GM21723 (cell line): ENCODE data around the gene DNTT.

Experiments
- ATAC-seq: cut with Tn5 transposase; IDR thresholded peaks from one replicate; pipeline ENCODE4 v1.9.1; 2021; ENCODE audit warnings: mild to moderate bottlenecking, moderate library complexity; ENCODE audit not compliant: unreplicated experiment

The DNTT gene

GRCh38 chr10:96374985-96375830, 71.0 kb downstream of the DNTT start:
- ATAC-seq: peak; percentile 76

DNA sequence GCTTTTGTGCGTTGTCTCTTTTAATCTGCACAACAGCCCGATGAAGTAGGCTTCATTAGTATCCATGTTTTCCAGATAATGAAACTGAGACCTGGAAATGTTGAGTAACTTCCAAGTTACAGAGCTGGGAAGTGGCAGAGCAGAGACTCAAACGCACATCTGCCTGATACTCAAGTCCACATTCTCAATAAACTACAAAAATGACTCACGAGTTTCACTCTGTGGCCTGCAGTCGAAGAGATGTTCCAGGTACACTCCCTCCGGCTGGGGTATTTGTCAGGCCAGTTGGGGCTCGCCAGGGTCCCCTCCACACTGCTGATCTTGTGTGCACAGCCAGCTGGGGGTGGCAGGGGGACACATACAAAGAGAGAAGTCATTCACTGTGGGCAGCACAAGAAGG, 72.2 kb downstream of the DNTT start:
- peak; percentile 47 for ATAC-seq

DNA sequence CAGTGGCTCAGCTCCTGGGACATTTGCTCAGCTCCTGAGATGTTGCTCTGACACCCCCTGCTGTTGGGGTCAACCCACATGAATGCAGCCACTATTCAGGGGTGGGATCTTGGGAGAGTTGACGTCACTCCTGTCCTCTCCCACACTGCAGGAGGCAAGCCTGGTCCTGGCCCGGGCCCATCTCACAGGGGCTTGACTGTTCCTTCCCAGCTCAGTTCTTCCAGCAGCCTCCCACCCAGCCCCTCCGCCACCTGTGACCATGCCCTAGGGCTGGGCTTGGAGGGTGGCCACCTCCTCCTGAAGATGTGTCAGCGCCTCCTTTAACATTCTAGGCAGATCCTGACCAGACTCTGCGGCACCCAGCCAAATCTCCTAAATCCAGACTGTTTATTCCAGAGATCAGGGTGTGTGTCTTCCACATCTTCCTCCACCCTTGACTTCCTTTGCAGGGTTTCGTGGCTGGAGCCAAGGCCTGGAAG, 73.6 kb downstream of the DNTT start:
- no peak for ATAC-seq

- ATAC-seq: no peak
Measured at GRCh38 chr10:96378741-96379140, 74.5 kb downstream of the DNTT start.

GRCh38 chr10:96379758-96380157, 75.5 kb downstream of the DNTT start:
- no peak for ATAC-seq

DNA sequence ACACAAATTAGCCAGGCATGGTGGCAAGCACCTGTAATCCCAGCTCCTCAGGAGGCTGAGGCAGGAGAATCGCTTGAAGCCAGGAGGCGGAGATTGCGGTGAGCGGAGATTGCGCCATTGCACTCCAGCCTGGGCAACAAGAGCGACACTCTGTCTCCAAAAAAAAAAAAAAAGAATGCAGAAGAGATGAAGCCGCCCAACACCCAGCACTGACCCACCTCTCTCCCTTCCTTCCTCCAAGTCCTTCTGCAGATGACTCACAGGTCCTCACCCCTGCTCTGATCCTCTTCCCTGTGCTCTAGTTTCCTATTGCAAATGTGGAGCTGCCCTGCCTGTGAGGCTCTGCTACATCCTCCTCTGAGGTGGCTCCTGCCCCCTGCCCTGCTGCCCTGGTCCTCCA, 76.6 kb downstream of the DNTT start:
- no peak for ATAC-seq

- no peak for ATAC-seq
Measured at GRCh38 chr10:96384506-96384905, 80.3 kb downstream of the DNTT start.

- ATAC-seq: no peak
Measured at GRCh38 chr10:96387161-96387560, 82.9 kb downstream of the DNTT start.

- ATAC-seq: no peak
Measured at GRCh38 chr10:96387601-96388000, 83.4 kb downstream of the DNTT start.
